ENCODE results near the gene SPRYD3.
A peak's percentile ranks its signal among the peaks of the same experiment; 100 is the strongest.

Gene SPRYD3

GRCh38 chr12:53063708-53064612 lies 15.2 kb downstream of the SPRYD3 start:
- no peak for DNase-seq (ENCODE audit: low read depth, low spot score)

GRCh38 chr12:53062977-53063707 lies 16.0 kb downstream of the SPRYD3 start:
- DNase-seq (ENCODE audit: low read depth, low spot score): no peak

GRCh38 chr12:53062011-53062961 lies 16.9 kb downstream of the SPRYD3 start:
- no peak for DNase-seq (ENCODE audit: low read depth, low spot score)

- DNase-seq (ENCODE audit: low read depth, low spot score): no peak
Measured at GRCh38 chr12:53061404-53062010, 17.7 kb downstream of the SPRYD3 start.

GRCh38 chr12:53060721-53061276 lies 18.4 kb downstream of the SPRYD3 start:
- no peak for DNase-seq (ENCODE audit: low read depth, low spot score)

DNA sequence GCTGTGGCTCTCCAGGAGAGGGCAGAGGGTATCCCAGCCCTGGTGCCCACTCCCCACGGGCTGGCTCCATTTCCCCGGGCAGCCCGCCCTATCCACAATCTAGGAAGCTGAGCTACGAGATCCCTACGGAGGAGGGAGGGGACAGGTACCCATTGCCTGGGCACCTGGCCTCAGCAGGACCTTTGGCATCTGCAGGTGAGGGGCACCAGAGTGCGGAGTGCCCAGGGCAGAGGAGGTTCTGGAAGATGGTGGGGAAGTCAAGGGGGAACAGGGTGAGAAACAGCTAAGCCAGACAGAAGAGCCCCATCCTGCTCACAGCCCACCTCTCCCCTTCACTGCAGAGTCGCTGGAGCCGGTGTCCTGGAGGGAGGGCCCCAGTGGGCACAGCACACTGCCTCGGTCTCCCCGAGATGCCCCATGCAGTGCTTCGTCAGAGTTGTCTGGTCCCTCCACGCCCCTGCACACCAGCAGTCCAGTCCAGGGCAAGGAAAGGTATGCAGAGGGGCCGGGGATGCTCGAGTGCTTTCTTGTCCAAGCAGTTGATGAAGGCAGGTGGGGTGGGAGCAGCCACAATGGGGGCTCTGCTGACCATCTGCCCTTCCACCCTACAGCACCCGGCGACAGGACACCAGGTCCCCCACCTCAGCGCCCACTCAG lies 19.0 kb downstream of the SPRYD3 start:
- no peak for DNase-seq (ENCODE audit: low read depth, low spot score)

DNA sequence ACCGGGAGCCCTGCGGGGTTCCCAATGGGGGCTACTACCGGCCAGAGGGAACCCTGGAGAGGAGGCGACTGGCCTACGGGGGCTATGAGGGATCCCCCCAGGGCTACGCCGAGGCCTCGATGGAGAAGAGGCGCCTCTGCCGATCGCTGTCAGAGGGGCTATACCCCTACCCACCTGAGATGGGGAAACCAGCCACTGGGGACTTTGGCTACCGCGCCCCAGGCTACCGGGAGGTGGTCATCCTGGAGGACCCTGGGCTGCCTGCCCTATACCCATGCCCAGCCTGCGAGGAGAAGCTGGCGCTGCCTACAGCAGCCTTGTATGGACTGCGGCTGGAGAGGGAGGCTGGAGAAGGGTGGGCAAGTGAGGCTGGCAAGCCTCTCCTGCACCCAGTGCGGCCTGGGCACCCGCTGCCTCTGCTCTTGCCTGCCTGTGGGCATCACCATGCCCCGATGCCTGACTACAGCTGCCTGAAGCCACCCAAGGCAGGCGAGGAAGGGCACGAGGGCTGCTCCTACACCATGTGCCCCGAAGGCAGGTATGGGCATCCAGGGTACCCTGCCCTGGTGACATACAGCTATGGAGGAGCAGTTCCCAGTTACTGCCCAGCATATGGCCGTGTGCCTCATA lies 19.6 kb downstream of the SPRYD3 start:
- no peak for DNase-seq (ENCODE audit: low read depth, low spot score)

- no peak for DNase-seq (ENCODE audit: low read depth, low spot score)
Measured at GRCh38 chr12:53058674-53059433, 20.3 kb downstream of the SPRYD3 start.

GRCh38 chr12:53057816-53058500 lies 21.2 kb downstream of the SPRYD3 start:
- no peak for DNase-seq (ENCODE audit: low read depth, low spot score)

- DNase-seq (ENCODE audit: low read depth, low spot score): no peak
Measured at GRCh38 chr12:53056901-53057300, 22.3 kb downstream of the SPRYD3 start.

DNA sequence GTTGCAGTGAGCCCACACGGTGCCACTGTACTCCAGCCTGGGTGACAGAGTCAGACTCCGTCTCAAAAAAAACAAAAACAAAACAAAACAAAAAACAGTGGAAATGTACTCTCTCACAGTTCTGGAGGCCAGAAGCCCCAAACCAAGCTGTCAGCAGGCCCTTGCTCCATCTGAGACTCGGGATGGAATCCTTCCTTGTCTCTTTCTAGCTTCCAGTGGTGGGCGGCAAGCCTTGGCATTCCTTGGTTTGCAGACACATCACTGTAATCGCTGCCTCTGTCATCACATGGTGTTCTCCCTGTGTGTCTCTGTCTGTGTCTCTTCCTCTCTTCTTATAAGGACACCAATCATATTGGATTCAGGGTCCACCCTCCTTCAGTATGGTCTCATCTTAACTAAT lies 22.9 kb downstream of the SPRYD3 start:
- no peak for DNase-seq (ENCODE audit: low read depth, low spot score)

DNA sequence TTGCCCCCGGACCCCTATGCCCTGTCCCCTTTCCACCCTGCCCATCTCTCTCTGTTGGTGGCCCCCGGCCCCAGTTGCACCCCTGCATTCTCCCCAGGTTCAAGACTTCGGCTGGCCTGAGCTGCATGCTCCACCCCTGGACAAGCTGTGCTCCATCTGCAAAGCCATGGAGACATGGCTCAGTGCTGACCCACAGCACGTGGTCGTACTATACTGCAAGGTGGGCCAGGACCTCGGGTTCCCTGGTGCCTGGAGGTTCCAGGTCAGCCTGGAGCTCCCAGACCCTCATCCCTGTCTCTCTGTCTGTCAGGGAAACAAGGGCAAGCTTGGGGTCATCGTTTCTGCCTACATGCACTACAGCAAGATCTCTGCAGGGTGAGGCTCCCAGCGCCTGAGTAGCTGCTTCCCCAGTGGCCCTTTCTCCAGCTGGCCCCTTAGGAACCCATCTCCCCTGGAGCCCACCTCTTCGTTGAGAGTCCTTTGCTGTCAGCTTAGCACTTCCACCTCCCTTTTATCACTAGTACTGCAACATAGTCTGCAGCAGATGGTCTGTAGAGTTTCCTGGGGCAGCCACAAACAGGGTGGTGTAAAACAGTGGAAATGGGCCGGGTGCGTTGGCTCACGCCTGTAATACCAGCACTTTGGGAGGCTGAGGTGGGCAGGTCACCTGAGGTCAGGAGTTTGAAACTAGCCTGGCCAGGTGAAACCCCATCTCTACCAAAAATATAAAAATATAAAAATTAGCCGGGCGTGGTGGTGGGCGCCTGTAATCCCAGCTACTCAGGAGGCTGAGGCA lies 23.5 kb downstream of the SPRYD3 start:
- no peak for DNase-seq (ENCODE audit: low read depth, low spot score)

GRCh38 chr12:53054112-53054878 lies 24.9 kb downstream of the SPRYD3 start:
- peak; percentile 76 for DNase-seq (ENCODE audit: low read depth, low spot score)

- DNase-seq (ENCODE audit: low read depth, low spot score): no peak
Measured at GRCh38 chr12:53053218-53054111, 25.7 kb downstream of the SPRYD3 start.

DNA sequence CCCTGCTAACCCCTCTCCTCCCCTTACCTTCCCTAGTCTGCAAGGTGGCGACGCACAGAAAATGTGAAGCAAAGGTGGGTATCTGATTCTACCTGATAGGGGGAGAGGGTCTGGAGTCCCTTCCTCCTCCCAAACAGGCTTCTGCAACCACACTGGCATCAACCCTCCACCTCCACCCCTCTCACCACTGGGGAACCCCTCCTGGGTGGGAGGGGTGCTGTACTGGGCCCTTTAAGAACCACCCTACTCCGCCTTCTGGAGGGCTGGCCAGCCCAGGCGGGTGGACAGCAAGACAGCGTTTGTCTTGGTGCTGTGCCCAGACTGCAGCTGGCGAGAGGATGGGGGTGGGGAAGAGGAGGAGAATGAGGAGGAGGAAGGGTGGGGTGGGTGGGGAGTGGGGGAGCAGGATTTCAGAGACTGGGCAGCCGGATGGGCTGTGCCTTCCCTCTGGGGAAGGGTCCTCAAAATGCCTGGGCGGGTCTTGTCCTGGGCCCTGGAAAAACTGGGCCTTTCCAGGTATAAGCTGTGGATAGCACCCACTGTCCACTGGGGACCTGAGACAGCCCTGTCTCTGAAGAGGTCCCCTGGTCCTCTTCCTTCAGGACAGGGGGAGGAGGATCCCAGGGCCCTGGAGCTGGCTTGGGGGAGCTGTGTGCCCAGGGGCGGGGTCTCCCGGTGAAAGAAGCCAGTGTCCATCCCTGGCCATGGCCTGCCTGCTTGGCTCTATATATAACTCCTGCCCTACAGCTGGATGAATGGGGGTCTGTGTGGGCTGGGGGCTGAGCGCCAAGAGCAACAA lies 26.6 kb downstream of the SPRYD3 start:
- no peak for DNase-seq (ENCODE audit: low read depth, low spot score)
